CD14-positive monocyte (primary cell): ENCODE data around the gene INTS15. TPM values are rescaled to one million over a fixed set of nuclear protein-coding genes. Genes with fewer than 3 reads are reported as not detected.

Experiments
- DNase-seq, 3 donors: peaks; one replicate each; pipeline ENCODE4 v3.0.0-alpha.2; 2011 to 2022
- H2AFZ ChIP-seq: 2 replicates; pipeline ENCODE4 v1.6.0; 2012; ENCODE audit warnings: mild to moderate bottlenecking, low read depth, low read length, inconsistent platforms; ENCODE audit not compliant: insufficient read depth, poor library complexity, severe bottlenecking
- H3K27ac ChIP-seq, 2 donors: 1 replicate in 1 of 2; 2 replicates in 1 of 2; pipeline ENCODE4 v1.5.1; 2012 to 2013; ENCODE audit warnings: low read length in 2 of 2, control low read depth in 1 of 2, inconsistent platforms in 1 of 2, low read depth in 1 of 2, mild to moderate bottlenecking in 1 of 2
- H3K27me3 ChIP-seq, 2 donors: one replicate each; pipeline versions ENCODE4 v1.6.0 to v1.6.1; 2011 to 2013; ENCODE audit warnings: low read length in 2 of 2; ENCODE audit not compliant: control insufficient read depth in 2 of 2, insufficient read depth in 2 of 2
- H3K36me3 ChIP-seq, 2 donors: replicated peaks in 1 of 2; 1 replicate in 1 of 2; 2 replicates in 1 of 2; pipeline versions ENCODE4 v1.5.1 to v1.6.1; 2012 to 2013; ENCODE audit warnings: low read length in 2 of 2, control low read depth in 1 of 2, inconsistent platforms in 1 of 2, mild to moderate bottlenecking in 1 of 2; ENCODE audit not compliant: insufficient read depth in 2 of 2, control insufficient read depth in 1 of 2
- H3K4me1 ChIP-seq, 2 donors: 1 replicate in 1 of 2; 2 replicates in 1 of 2; pipeline versions ENCODE4 v1.5.1 to v1.6.1; 2012 to 2013; ENCODE audit warnings: low read length in 2 of 2, control low read depth in 1 of 2, inconsistent platforms in 1 of 2, mild to moderate bottlenecking in 1 of 2, moderate library complexity in 1 of 2; ENCODE audit not compliant: insufficient read depth in 2 of 2, control insufficient read depth in 1 of 2
- H3K4me2 ChIP-seq: replicated peaks from 2 replicates; pipeline ENCODE3; 2012; ENCODE audit warnings: low read length, moderate library complexity, mild to moderate bottlenecking; ENCODE audit not compliant: poor library complexity, severe bottlenecking; ENCODE audit errors: extremely low read depth
- H3K4me3 ChIP-seq, 3 experiments: fragments of 200-600 bp in 1 of 3; sonication (generic) in 1 of 3; replicated peaks in 1 of 3; 1 replicate in 2 of 3; 2 replicates in 1 of 3; pipeline ENCODE4 v1.5.1; 2011 to 2013; ENCODE audit warnings: low read length in 3 of 3, mild to moderate bottlenecking in 3 of 3, control low read depth in 2 of 3, low read depth in 2 of 3, inconsistent platforms in 1 of 3, moderate library complexity in 1 of 3
- H3K79me2 ChIP-seq: 2 replicates; pipeline ENCODE4 v1.6.0; 2012; ENCODE audit warnings: mild to moderate bottlenecking, control low read depth, inconsistent platforms, low read length, moderate library complexity; ENCODE audit not compliant: insufficient read depth
- H3K9ac ChIP-seq: 2 replicates; pipeline ENCODE4 v1.6.0; 2017; ENCODE audit warnings: low read length, mild to moderate bottlenecking; ENCODE audit not compliant: insufficient read depth, poor library complexity, severe bottlenecking
- H3K9me3 ChIP-seq, 2 donors: replicated peaks in 1 of 2; 1 replicate in 1 of 2; 2 replicates in 1 of 2; pipeline versions ENCODE4 v1.5.1 to v1.6.1; 2012 to 2013; ENCODE audit warnings: low read length in 2 of 2, control low read depth in 1 of 2; ENCODE audit not compliant: control insufficient read depth in 1 of 2, insufficient read depth in 1 of 2
- H4K20me1 ChIP-seq: 2 replicates; pipeline ENCODE4 v1.6.0; 2012; ENCODE audit warnings: mild to moderate bottlenecking, low read length, control low read depth, moderate library complexity; ENCODE audit not compliant: insufficient read depth
- H3K27ac Mint-ChIP-seq, 7 donors: one replicate each; pipeline ENCODE4 v1.8.0; 2020; ENCODE audit warnings: mild to moderate bottlenecking in 7 of 7, mixed read lengths in 7 of 7, moderate library complexity in 6 of 7, inconsistent platforms in 2 of 7
- H3K27me3 Mint-ChIP-seq, 3 donors: one replicate each; pipeline ENCODE4 v1.8.0; 2021 to 2022; ENCODE audit warnings: low read depth in 3 of 3, mild to moderate bottlenecking in 3 of 3, mixed read lengths in 3 of 3, moderate library complexity in 3 of 3, inconsistent platforms in 1 of 3
- H3K36me3 Mint-ChIP-seq, 2 donors: one replicate each; pipeline ENCODE4 v1.8.0; 2020; ENCODE audit warnings: mixed read lengths in 2 of 2, inconsistent platforms in 1 of 2, mild to moderate bottlenecking in 1 of 2
- H3K4me1 Mint-ChIP-seq: one replicate; pipeline ENCODE4 v1.8.0; 2020; ENCODE audit warnings: mild to moderate bottlenecking, mixed read lengths
- H3K4me3 Mint-ChIP-seq, 2 donors: one replicate each; pipeline ENCODE4 v1.8.0; 2020; ENCODE audit warnings: mild to moderate bottlenecking in 2 of 2, mixed read lengths in 2 of 2, moderate library complexity in 1 of 2
- H3K9me3 Mint-ChIP-seq, 7 donors: one replicate each; pipeline ENCODE4 v1.8.0; 2020 to 2022; ENCODE audit warnings: mixed read lengths in 7 of 7, mild to moderate bottlenecking in 6 of 7, moderate library complexity in 6 of 7, inconsistent platforms in 2 of 7
- CTCF ChIP-seq: fragments of 200-600 bp; IDR thresholded peaks from one replicate; pipeline ENCODE4 v1.8.0; 2022; ENCODE audit warnings: antibody characterized with exemption, mild to moderate bottlenecking
- WGBS: methylation state at CpG from one replicate; pipeline ENCODE4 v1.1.5; 2013; ENCODE audit warnings: missing lambda C conversion rate; ENCODE audit not compliant: insufficient coverage; 5-methylcytosine and 5-hydroxymethylcytosine counted together
- intact Hi-C, 2 donors: fragments of 100-400 bp; cut with micrococcal nuclease; formaldehyde crosslinking; loops; one replicate each; pipeline versions ENCODE4 v1.15.0 to v1.15.1; 2023
- polyA plus RNA-seq, 3 donors: library from polyadenylated mRNA; depleted of rRNA in 1 of 3; unstranded in 2 of 3; stranded (reverse) in 1 of 3; fragments of 300-500 nt in 2 of 3; fragments of >200 nt in 1 of 3; fragmentation: Illumina TruSeq in 2 of 3; gene quantifications; 1 replicate in 2 of 3; 2 replicates in 1 of 3; pipeline ENCODE4 v1.2.3, GENCODE V29; 2012 to 2021

INTS15 gene
- polyA plus RNA-seq, 3 donors = 16.9 to 32.7 (median 17.2) TPM

DNA sequence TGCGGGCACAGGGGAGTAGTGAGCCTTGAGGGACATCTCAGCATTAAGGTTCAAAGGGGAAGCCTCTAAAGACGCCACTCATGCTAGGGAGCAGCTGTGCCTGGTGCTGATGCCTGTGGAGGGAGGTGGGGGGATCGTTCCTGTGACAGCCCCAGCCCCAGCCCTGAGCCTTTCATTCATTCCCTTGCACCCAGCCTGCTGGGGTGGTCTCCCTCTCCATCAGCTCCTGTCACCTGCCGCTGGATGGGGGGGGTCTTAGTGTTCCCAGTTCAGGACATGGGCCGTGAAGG is 58.9 kb downstream of the INTS15 start:
- Mint-ChIP-seq H3K4me1 (no peaks in the 10 kb centered on the region), H3K27me3 (no peaks in the 10 kb centered on the region), H3K27ac (peak overlapping the region in 1 of 7 donors; percentile 45), H3K36me3 (peaks cover 78 to 89% of the 10 kb centered on the region in 2 donors), H3K4me3 (no peak overlapping the region), H3K9me3 (peaks cover 28 to 57% (median 46%) of the 10 kb centered on the region in 7 donors)
- no peak overlapping the region for H3K4me2 ChIP-seq
- WGBS = 100% methylated on average over 3 of the region's 5 CpGs
- no peak overlapping the region for H3K4me3 ChIP-seq
- intact Hi-C loops = no loop called here
- H3K36me3 ChIP-seq = peaks cover 82 to 90% of the 10 kb centered on the region in 2 donors
- no peak for TF ChIP-seq CTCF
- peaks cover 16% of the 10 kb centered on the region for H3K79me2 ChIP-seq
- peaks cover 34 to 48% of the 10 kb centered on the region in 2 donors for H3K9me3 ChIP-seq
- no peak overlapping the region for H3K9ac ChIP-seq
- peaks cover 61% of the 10 kb centered on the region for H4K20me1 ChIP-seq
- DNase-seq = peak in 1 of 3 donors; percentile 1
- H3K27ac ChIP-seq = no peak overlapping the region
- no peaks in the 10 kb centered on the region for H3K4me1 ChIP-seq
- H3K27me3 ChIP-seq = no peaks in the 10 kb centered on the region
- no peak overlapping the region for H2AFZ ChIP-seq

GRCh38 chr7:6649241-6649961 is 59.6 kb downstream of the INTS15 start:
- H3K27ac Mint-ChIP-seq = no peak overlapping the region
- no peak overlapping the region for H3K4me2 ChIP-seq

More at GRCh38 chr7:6649241-6649961, 59.6 kb downstream of the INTS15 start:
- H3K9me3 Mint-ChIP-seq = peaks cover 28 to 57% (median 46%) of the 10 kb centered on the region in 7 donors
- H3K27ac ChIP-seq = no peak overlapping the region
- WGBS = 87% methylated on average over 11 of the region's 13 CpGs
- no peaks in the 10 kb centered on the region for H3K27me3 Mint-ChIP-seq
- H3K36me3 ChIP-seq = peaks cover 76 to 90% of the 10 kb centered on the region in 2 donors
- peak in 1 of 3 donors; percentile 1 for DNase-seq
- peaks cover 72 to 86% of the 10 kb centered on the region in 2 donors for H3K36me3 Mint-ChIP-seq
- H3K4me3 Mint-ChIP-seq = no peak overlapping the region
- H3K9me3 ChIP-seq = peaks cover 34 to 48% of the 10 kb centered on the region in 2 donors
- peaks cover 16% of the 10 kb centered on the region for H3K79me2 ChIP-seq
- peaks cover 54% of the 10 kb centered on the region for H4K20me1 ChIP-seq
- intact Hi-C loops = no loop called here
- no peak overlapping the region for H3K4me3 ChIP-seq
- H3K4me1 Mint-ChIP-seq = no peaks in the 10 kb centered on the region
- H3K27me3 ChIP-seq = no peaks in the 10 kb centered on the region
- no peak for TF ChIP-seq CTCF
- no peak overlapping the region for H2AFZ ChIP-seq
- no peak overlapping the region for H3K9ac ChIP-seq
- no peaks in the 10 kb centered on the region for H3K4me1 ChIP-seq
